Measurements from ENCODE around the gene PEAR1. TPM values are rescaled to one million over a fixed set of nuclear protein-coding genes. Genes with fewer than 3 reads are reported as not detected.

The PEAR1 gene
- total RNA-seq (2014; rRNA removed; shearing (Covaris generic); ENCODE audit: low replicate concordance): 0.88 and 5.0 TPM in 2 replicates

- DNase-seq (ENCODE audit: low read depth): no peak
- in situ Hi-C loops (cut with HindIII; ENCODE audit: low pct_unique_long_range_greater_than_20kb, low sequenced_read_pairs): no loop called here
Observed at GRCh38 chr1:156893048-156893953, at the start of gene PEAR1. TSS of gene PEAR1 (plus strand) at chr1:156893718. CDS start at chr1:156903927, 10,209 bp downstream.

- in situ Hi-C loops (cut with HindIII; ENCODE audit: low pct_unique_long_range_greater_than_20kb, low sequenced_read_pairs): no loop called here
- DNase-seq (ENCODE audit: low read depth): no peak
Observed at GRCh38 chr1:156844102-156844501, 49.4 kb upstream of the PEAR1 start.

- in situ Hi-C loops (cut with HindIII; ENCODE audit: low pct_unique_long_range_greater_than_20kb, low sequenced_read_pairs): no loop called here
Observed at GRCh38 chr1:156844638-156845037, 48.9 kb upstream of the PEAR1 start.

GRCh38 chr1:156845055-156845952, 48.2 kb upstream of the PEAR1 start:
- DNase-seq (ENCODE audit: low read depth): no peak
- in situ Hi-C loops (cut with HindIII; ENCODE audit: low pct_unique_long_range_greater_than_20kb, low sequenced_read_pairs): no loop called here

More at GRCh38 chr1:156844638-156845037, 48.9 kb upstream of the PEAR1 start:
- DNase-seq (ENCODE audit: low read depth): no peak

GRCh38 chr1:156845953-156846545, 47.5 kb upstream of the PEAR1 start:
- no peak for DNase-seq (ENCODE audit: low read depth)
- in situ Hi-C loops (cut with HindIII; ENCODE audit: low pct_unique_long_range_greater_than_20kb, low sequenced_read_pairs): no loop called here

- no peak for DNase-seq (ENCODE audit: low read depth)
- in situ Hi-C loops (cut with HindIII; ENCODE audit: low pct_unique_long_range_greater_than_20kb, low sequenced_read_pairs): no loop called here
Observed at GRCh38 chr1:156846643-156847042, 46.9 kb upstream of the PEAR1 start.

GRCh38 chr1:156847591-156848460, 45.7 kb upstream of the PEAR1 start:
- in situ Hi-C loops (cut with HindIII; ENCODE audit: low pct_unique_long_range_greater_than_20kb, low sequenced_read_pairs): no loop called here

GRCh38 chr1:156848461-156849150, 44.9 kb upstream of the PEAR1 start:
- no peak for DNase-seq (ENCODE audit: low read depth)
- in situ Hi-C loops (cut with HindIII; ENCODE audit: low pct_unique_long_range_greater_than_20kb, low sequenced_read_pairs): no loop called here

More at GRCh38 chr1:156847591-156848460, 45.7 kb upstream of the PEAR1 start:
- DNase-seq (ENCODE audit: low read depth): no peak

- DNase-seq (ENCODE audit: low read depth): no peak
- in situ Hi-C loops (cut with HindIII; ENCODE audit: low pct_unique_long_range_greater_than_20kb, low sequenced_read_pairs): no loop called here
Observed at GRCh38 chr1:156849151-156849496, 44.4 kb upstream of the PEAR1 start.

- DNase-seq (ENCODE audit: low read depth): no peak
- in situ Hi-C loops (cut with HindIII; ENCODE audit: low pct_unique_long_range_greater_than_20kb, low sequenced_read_pairs): no loop called here
Observed at GRCh38 chr1:156851779-156852417, 41.6 kb upstream of the PEAR1 start.

GRCh38 chr1:156852418-156852874, 41.1 kb upstream of the PEAR1 start:
- in situ Hi-C loops (cut with HindIII; ENCODE audit: low pct_unique_long_range_greater_than_20kb, low sequenced_read_pairs): no loop called here
- peak; percentile 18 for DNase-seq (ENCODE audit: low read depth)

- DNase-seq (ENCODE audit: low read depth): no peak
- in situ Hi-C loops (cut with HindIII; ENCODE audit: low pct_unique_long_range_greater_than_20kb, low sequenced_read_pairs): no loop called here
Observed at GRCh38 chr1:156853761-156854160, 39.8 kb upstream of the PEAR1 start.

GRCh38 chr1:156854634-156855033, 38.9 kb upstream of the PEAR1 start:
- in situ Hi-C loops (cut with HindIII; ENCODE audit: low pct_unique_long_range_greater_than_20kb, low sequenced_read_pairs): no loop called here
- DNase-seq (ENCODE audit: low read depth): no peak

GRCh38 chr1:156856282-156856785, 37.2 kb upstream of the PEAR1 start:
- no peak for DNase-seq (ENCODE audit: low read depth)
- in situ Hi-C loops (cut with HindIII; ENCODE audit: low pct_unique_long_range_greater_than_20kb, low sequenced_read_pairs): no loop called here

GRCh38 chr1:156857532-156857931, 36.0 kb upstream of the PEAR1 start:
- in situ Hi-C loops (cut with HindIII; ENCODE audit: low pct_unique_long_range_greater_than_20kb, low sequenced_read_pairs): no loop called here
- no peak for DNase-seq (ENCODE audit: low read depth)

- in situ Hi-C loops (cut with HindIII; ENCODE audit: low pct_unique_long_range_greater_than_20kb, low sequenced_read_pairs): no loop called here
Observed at GRCh38 chr1:156858555-156858956, 35.0 kb upstream of the PEAR1 start.

More at GRCh38 chr1:156858555-156858956, 35.0 kb upstream of the PEAR1 start:
- no peak for DNase-seq (ENCODE audit: low read depth)
